HG03196 (cell line): Measurements from ENCODE around the gene LYRM9.
"Not testable (repeated sequence)": the region's sequence is repeated elsewhere in the genome, so short reads cannot be mapped to it uniquely, and the experiment has no call there.

Source experiments
- ATAC-seq: cut with Tn5 transposase; IDR thresholded peaks from one replicate; pipeline ENCODE4 v1.9.1; 2021; ENCODE audit not compliant: unreplicated experiment

LYRM9 gene

DNA sequence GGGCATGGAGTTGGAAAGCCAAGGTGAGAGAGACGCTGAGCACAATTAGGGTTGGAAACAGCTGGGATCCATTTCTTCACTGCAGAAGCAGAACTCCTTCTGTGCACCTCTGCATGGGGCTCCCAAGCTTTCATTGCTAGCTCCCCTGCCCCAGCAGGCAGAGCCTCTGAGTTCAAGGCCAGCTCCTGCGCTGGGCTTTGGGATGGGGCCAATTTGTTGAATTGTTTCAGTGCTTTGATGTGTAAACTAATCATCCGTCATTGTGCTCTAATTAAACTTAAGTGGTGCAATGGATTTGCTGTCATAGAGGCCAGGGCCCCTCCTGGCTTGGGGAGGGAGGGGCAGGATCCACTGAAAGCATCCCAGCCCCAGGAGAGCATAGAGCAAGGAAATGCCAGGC is 13.5 kb upstream of the LYRM9 start:
- no peak for ATAC-seq

GRCh38 chr17:27906226-27906580 is 13.0 kb upstream of the LYRM9 start:
- ATAC-seq, result no peak

- no peak for ATAC-seq
These were observed 12.5 kb upstream of the LYRM9 start for GRCh38 chr17:27905447-27906225.

DNA sequence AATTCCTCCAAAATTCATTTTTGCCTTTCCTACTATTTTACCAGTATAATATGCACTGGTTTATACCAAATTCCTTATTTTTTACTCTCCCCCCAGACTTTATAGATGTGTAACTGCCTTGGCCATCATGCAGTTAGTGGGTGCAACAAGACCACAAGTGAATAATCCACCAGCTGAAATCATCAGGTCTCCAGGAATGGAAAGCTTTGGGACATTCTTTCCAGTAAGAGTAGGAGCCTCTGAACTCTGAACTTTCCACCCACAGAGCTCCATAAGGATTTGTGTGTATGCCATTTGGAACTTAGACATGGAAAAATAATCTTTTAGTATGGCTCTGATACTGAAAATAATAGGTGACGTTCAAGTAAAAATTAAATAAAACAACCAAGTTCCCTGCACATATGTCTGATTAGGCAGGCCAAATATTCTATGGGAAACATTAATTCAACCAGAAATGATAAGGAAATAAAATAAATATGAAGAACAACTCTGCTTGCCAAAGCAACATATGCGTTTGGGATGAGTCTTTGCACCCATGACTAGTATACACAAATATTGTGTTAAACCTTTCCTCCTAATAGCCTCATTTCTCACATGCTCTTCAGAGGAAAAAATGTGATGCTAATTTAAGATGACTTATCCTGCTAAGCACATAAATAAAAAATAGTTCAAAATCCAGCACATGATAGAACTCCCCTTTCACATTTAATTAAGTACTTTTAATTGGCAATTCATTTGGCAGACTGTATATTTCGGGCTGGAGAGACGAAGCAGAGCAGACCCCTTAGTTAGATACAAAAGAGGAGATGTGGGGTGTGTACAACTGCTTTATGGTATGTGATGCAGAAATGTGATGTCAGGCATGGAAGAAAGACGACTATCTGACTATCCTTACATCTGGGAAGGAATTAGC is 11.6 kb upstream of the LYRM9 start:
- no peak for ATAC-seq

- ATAC-seq, result no peak
These were observed 10.9 kb upstream of the LYRM9 start for GRCh38 chr17:27904114-27904513.

DNA sequence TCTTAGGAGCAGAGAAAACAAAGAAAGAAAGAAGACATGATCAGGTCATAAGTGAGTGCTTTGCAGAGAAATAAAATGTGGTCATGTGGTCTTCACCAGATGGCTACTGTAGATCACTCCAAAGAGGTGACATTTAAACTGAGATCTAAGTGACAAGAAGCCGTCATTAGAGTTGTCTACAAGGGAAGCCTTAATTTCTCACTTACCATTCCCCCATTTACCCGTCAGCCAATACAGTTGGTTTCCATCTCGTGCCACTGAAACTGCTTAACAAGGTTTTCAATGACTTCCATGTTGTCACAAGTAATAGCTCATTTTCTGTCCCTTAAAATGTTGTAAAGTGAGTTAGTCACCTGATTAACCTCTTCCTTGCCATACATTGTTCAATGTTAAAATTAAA is 6.4 kb upstream of the LYRM9 start:
- ATAC-seq, result no peak

DNA sequence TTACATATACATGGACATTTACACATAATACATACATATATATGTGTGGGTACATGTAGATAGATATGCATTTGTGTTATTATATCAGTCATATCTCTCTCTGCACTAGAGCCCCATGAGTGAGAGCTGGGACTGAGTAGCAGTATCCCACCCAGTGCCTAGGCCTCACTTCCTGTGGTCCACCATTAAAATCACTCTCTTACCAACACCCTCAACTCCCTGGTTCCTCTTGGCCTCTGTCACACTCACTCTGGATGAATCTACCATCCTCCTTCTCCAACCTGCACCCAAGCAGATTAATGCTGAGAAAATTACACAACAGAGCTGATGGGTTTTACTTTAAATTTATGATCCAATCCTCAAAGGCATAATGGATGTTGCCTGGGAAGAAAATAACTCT is 4.9 kb upstream of the LYRM9 start:
- ATAC-seq, result no peak

DNA sequence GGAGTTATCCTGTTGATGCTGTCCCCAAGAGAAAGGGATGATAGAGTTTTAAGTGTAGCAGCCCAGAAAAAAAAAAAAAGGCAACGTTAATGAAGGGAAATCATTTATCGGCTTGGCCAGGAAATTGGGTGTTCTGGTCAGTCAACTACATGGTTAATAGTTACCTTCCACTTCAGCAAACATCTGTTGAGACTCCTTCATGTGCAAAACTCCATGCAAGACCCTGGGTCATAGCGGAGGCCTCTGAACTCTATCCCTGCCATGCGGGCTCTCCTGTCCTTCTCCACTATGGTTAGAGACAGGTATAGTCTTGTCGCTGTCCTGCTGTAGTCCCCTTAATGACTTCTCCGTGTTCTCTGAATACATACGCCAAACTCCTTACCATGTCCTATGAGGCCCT is 3.5 kb upstream of the LYRM9 start:
- no peak for ATAC-seq

DNA sequence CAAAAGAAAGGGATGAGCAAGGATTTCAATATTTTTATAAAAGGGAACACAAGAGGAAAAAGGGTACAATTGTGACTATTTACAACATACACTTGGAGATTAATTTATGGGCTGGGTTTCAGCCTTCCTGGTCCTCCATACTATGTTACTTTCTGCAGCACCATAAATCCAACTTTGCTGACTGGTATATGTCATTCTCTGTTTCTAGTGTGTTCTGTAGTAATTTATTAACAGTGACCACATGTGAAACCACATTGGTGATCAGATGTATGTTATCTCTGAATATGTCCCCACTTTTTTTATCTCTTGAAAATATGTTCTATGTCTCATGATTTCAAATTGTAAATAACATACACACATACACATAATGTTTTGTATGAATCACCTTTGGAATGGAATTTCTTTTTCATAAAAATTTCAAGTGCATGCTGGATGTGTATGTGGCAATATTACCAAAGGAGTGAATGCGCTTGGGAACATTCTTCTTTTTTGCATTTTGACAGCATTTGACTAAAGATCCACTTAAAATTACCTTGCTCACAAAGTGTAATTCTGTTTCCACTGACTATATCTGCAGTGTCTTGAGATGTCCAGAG is 2.9 kb upstream of the LYRM9 start:
- ATAC-seq, result no peak

DNA sequence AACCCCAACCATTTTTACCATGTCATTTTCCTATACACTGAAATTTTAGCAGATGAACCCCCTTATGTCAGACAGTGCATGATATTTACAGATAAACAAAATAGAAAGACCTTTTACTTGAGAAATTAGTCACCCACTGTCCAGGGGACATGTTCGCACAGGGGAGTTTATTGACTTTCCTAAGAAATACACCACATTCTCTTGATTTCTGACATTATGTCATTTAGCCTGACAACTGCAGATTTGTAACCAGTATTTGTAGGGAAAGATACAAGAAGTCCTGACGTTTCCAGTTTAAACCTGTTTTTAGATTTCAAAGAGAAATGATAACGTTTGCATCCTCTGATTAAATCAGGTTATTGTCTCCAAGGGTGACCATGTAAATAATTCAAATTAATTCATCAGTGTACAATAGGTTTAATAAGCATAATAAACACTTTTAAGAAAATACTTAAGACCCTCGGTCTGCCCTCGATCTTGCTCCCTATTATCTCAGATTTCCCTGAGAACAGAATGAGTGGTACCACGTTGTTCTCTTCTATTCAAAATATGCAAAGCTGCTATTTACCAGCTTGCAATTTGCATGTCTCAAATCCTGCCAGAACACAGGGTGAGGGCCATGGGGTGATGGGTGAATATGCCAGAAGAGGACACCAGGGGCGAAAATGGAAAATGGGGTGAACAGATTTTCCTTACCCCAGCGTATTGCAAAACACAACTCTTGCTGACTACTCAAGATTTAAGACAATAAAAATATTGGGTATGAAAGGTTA is 2.1 kb upstream of the LYRM9 start:
- no peak for ATAC-seq

DNA sequence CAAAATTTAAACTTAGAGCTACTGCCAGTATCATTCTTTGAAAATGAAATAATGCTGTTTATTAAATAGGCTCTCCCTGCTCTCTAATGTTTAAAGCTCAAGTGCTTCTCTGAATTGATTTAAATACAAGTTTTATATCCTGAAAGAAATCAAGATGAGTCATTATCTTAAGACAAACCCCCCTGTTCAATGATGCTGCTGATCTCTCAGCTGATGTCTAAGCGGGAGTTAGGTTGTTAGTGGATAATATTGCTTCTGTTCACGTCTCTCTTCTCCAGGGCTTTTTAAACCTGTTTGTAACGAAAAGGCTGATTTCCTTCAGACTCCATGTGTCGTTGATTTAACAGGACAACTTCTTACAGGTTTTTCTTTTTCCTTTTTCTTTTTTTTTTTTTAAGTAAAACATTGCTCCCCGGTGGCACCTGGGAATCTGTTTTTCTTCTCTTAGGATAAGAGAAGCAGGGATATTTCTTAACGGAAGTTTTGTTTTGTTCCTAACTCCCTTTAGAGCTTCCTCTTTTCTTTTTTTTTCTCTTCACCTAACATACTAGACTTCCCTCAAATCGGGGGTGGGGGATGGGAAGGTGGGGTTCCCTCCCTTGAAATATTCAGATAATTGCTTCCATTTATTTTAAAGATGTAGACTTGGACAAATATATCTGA is 807 bp upstream of the LYRM9 start:
- ATAC-seq, result no peak

DNA sequence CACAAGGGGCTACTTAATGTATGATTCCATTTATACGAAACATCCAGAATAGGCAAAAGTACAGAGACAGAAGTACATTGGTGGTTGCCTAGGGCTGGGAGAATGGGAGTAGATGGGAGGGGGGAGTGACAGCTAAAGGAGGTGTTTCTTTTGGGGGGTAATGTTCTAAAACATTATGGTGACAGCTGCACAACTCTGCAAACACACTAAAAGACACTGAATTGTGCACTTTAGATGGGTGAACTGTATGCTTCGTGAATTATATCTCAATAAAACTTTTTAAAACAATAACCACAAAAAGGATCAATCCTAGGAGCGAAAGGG is 661 bp downstream of the LYRM9 start:
- no peak for ATAC-seq

DNA sequence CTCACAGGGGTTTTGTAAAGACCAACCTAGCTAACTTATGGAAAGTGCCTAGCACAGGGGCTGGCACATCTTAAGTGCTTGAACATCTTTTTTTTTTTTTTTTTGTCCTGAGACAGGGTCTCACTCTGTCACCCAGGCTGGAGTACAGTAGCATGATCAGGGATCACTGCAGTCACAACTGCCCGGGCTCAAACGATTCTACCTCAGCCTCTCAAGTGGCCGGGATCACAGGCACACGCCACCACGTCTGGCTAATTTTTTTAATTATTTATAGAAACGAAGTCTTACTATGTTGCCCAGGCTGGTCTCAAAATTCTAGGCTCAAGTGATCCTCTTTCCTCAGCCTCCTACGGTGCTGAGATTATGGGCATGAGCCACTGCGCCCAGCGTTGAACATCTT is 1.3 kb downstream of the LYRM9 start:
- ATAC-seq, result no peak

GRCh38 chr17:27889711-27890251 is 3.4 kb downstream of the LYRM9 start:
- no peak for ATAC-seq

DNA sequence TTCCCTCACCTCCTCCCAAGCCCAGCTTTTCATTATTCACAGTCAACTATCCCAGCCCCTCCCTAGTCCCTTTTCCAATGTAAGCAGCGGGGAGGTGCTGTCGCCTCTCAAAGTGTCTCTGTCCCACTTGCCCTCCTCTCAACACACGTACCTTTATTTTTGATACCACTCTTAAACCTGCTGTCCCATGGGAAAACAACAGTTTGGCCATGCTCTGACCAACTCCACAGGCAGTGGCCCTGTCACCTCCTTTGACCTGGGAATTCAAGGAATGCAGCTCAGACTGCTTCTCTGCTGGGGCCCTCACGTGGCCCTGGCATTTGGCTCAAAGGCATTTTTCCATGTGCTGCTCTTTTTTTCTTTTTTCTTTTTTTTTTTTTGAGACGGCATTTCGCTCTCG is 4.2 kb downstream of the LYRM9 start:
- ATAC-seq, result no peak

GRCh38 chr17:27888067-27888466 is 5.1 kb downstream of the LYRM9 start:
- ATAC-seq, result no peak

GRCh38 chr17:27886348-27886906 is 6.7 kb downstream of the LYRM9 start:
- not testable (repeated sequence) for ATAC-seq

GRCh38 chr17:27882162-27882840 is 10.9 kb downstream of the LYRM9 start:
- no peak for ATAC-seq

- no peak for ATAC-seq
These were observed 13.1 kb downstream of the LYRM9 start for GRCh38 chr17:27879987-27880608.
